ENCODE measurements around the gene KMO. TPM values are rescaled to one million over a fixed set of nuclear protein-coding genes. Genes with fewer than 3 reads are reported as not detected.
A peak's percentile ranks its signal among the peaks of the same experiment; 100 is the strongest.

Gene KMO
- total RNA-seq, 2 donors from 2014 or later, result not detected

DNA sequence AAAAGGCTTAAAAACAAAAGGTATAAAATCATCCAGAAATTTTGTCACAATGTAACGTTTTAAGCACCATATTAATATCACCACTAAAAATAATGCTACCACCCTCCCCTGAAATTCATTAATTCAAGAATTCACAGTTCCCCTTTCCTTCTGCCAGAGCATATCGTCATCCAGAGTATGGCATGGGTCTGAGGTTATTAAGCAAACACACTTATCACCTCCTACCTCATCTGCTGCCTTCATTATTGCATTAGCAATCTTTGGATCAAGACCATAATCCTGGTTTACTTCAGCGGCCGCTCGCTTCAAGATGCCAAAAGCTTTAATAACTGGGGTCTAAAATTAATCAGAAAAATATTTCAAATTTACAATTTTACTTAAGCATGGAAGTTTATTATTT lies 18.8 kb upstream of the KMO start:
- no peak overlapping the region for H3K4me3 ChIP-seq (ENCODE audit: low read length)
- peaks cover 8% of the 10 kb centered on the region for H3K4me1 ChIP-seq (ENCODE audit: control insufficient read depth, insufficient read depth, low read length)
- H3K27me3 ChIP-seq (ENCODE audit: control insufficient read depth, insufficient read depth, low read length, poor library complexity, severe bottlenecking), result no peaks in the 10 kb centered on the region
- peaks cover 10% of the 10 kb centered on the region for H3K4me1 Mint-ChIP-seq
- H3K36me3 Mint-ChIP-seq (ENCODE audit: low read depth), result peaks cover 30% of the 10 kb centered on the region
- H3K9me3 ChIP-seq (ENCODE audit: control insufficient read depth, low read length), result no peaks in the 10 kb centered on the region
- 80 to 92% methylated on average over 2 to 5 of the region's 5 CpGs for WGBS, 2 experiments (ENCODE audit: insufficient coverage in 1 of 2, insufficient read length in 1 of 2)
- no peak overlapping the region for H3K9ac ChIP-seq (ENCODE audit: extremely low read depth, low read length, poor library complexity, severe bottlenecking)
- no peaks in the 10 kb centered on the region for H3K9me3 Mint-ChIP-seq
- no peaks in the 10 kb centered on the region for H3K27me3 Mint-ChIP-seq (ENCODE audit: insufficient read depth)
- peaks cover 44% of the 10 kb centered on the region for H3K36me3 ChIP-seq (ENCODE audit: control insufficient read depth, insufficient read depth, low read length)
- no peak overlapping the region for H3K27ac Mint-ChIP-seq
- TF ChIP-seq, protein P1, sequence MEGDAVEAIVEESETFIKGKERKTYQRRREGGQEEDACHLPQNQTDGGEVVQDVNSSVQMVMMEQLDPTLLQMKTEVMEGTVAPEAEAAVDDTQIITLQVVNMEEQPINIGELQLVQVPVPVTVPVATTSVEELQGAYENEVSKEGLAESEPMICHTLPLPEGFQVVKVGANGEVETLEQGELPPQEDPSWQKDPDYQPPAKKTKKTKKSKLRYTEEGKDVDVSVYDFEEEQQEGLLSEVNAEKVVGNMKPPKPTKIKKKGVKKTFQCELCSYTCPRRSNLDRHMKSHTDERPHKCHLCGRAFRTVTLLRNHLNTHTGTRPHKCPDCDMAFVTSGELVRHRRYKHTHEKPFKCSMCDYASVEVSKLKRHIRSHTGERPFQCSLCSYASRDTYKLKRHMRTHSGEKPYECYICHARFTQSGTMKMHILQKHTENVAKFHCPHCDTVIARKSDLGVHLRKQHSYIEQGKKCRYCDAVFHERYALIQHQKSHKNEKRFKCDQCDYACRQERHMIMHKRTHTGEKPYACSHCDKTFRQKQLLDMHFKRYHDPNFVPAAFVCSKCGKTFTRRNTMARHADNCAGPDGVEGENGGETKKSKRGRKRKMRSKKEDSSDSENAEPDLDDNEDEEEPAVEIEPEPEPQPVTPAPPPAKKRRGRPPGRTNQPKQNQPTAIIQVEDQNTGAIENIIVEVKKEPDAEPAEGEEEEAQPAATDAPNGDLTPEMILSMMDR (conservative IDR thresholded peaks at IDR 0.05), result no peak
- H3K4me3 Mint-ChIP-seq, result no peak overlapping the region
- H3K27ac ChIP-seq (ENCODE audit: low read depth, low read length), result no peak overlapping the region
- no peak for DNase-seq

DNA sequence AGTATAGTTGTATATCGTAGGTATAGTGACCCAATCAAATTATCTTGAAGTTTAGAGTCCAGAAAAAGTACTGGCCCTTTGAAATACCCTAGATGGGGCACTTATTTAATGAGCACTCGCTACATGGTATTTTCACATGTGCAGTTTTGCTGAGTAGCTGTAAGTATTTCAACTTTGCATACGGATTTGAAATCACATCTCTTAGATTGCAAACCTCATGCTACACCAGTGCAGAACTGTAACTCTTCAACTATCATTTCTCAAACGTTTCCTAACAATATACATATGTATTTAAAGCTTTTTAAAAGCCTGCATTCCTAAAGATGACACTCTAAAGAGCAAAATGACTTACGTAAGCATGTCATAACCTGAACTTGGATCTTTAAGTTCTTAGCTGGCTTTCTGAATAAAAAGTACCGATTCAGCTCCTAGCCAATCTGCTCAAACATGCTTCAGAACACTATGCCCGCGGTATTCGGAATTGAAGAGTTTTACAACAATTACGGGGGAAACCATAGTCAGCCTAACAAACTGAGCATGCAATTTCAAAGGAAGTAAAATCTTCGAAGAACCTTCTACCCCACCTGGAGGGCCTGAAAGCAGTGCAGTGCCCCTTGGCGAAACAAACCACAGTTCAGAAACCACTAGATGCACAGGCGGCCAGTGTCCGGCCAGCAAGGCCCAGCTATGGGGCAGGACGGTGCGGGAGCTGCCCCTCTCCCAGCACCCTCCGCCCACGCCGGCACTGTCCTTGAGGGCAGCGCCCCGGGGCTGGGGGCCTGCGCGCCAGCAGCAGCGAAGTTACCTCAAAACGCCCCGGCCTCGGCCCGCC lies 13.5 kb upstream of the KMO start:
- H3K4me3 Mint-ChIP-seq, result no peak overlapping the region
- H3K27me3 Mint-ChIP-seq (ENCODE audit: insufficient read depth), result peaks cover 7% of the 10 kb centered on the region
- peaks cover 12% of the 10 kb centered on the region for H3K36me3 ChIP-seq (ENCODE audit: control insufficient read depth, insufficient read depth, low read length)
- 7 to 14% methylated on average over 12 to 28 of the region's 28 CpGs for WGBS, 2 experiments (ENCODE audit: insufficient coverage in 1 of 2, insufficient read length in 1 of 2)
- no peaks in the 10 kb centered on the region for H3K9me3 ChIP-seq (ENCODE audit: control insufficient read depth, low read length)
- no peak overlapping the region for H3K27ac ChIP-seq (ENCODE audit: low read depth, low read length)
- H3K4me1 ChIP-seq (ENCODE audit: control insufficient read depth, insufficient read depth, low read length), result peaks cover 5% of the 10 kb centered on the region
- TF ChIP-seq, protein P1 (conservative IDR thresholded peaks at IDR 0.05), result no peak
- H3K27me3 ChIP-seq (ENCODE audit: control insufficient read depth, insufficient read depth, low read length, poor library complexity, severe bottlenecking), result peaks cover 12% of the 10 kb centered on the region
- peaks cover 12% of the 10 kb centered on the region for H3K4me1 Mint-ChIP-seq
- DNase-seq, result no peak
- H3K4me3 ChIP-seq (ENCODE audit: low read length), result peak overlapping the region; percentile 96
- H3K9me3 Mint-ChIP-seq, result no peaks in the 10 kb centered on the region
- H3K9ac ChIP-seq (ENCODE audit: extremely low read depth, low read length, poor library complexity, severe bottlenecking), result peak overlapping the region; percentile 56
- H3K36me3 Mint-ChIP-seq (ENCODE audit: low read depth), result peaks cover 12% of the 10 kb centered on the region
- H3K27ac Mint-ChIP-seq, result peak overlapping the region; percentile 48

DNA sequence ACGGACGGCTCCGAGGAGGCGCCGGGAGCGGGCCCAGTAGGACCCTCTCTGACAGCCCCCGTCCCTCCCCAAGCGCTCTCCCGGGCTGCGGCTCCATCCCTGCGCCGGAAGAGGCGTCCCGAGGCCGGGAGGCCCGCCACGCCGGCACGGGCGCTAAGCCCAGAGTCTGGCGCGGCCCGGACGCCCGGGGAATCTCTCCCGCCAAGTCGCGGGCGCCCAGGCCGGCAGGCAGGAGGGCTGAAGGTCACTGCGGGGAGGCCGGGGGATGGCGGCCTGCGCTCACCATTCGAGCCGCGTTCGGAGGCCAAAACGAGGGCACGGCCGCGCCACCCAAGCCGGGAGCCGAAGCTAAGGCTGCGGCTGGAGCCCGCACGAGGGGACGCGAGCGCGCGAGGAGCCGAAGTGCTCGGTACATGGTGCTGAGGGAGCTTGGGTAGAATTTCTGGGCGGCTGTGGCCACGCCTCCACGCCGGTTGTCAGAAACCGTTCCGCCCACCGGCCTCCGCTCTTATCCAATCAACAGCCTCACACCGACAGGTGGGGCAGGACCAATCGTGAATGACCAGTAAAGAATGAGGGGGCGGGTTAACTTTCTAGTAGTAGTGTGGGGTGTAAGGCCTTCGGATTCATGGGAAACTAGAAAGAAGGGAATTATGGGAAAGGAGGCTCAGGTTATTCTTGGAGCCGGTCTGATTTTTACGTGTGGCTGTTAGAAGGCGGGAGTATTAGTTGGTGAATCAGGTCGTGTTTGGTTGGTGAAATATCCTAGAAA lies 12.7 kb upstream of the KMO start, which contains the start of gene FH:
Gene FH (minus strand): TSS at position 448 of the 772 bp plus-strand sequence. CDS start 33 bp downstream, at position 415.
- Histone ChIP-seq H3K4me1 (ENCODE audit: control insufficient read depth, insufficient read depth, low read length) (peaks cover 5% of the 10 kb centered on the region), H3K4me3 (ENCODE audit: low read length) (peak within 1 kb of the TSS; percentile 96), H3K9ac (ENCODE audit: extremely low read depth, low read length, poor library complexity, severe bottlenecking) (peak within 1 kb of the TSS; percentile 56), H3K9me3 (ENCODE audit: control insufficient read depth, low read length) (no peaks in the 10 kb centered on the region), H3K27me3 (ENCODE audit: control insufficient read depth, insufficient read depth, low read length, poor library complexity, severe bottlenecking) (peaks cover 13% of the 10 kb centered on the region), H3K27ac (ENCODE audit: low read depth, low read length) (peak within 1 kb of the TSS; percentile 57), H3K36me3 (ENCODE audit: control insufficient read depth, insufficient read depth, low read length) (peaks cover 12% of the 10 kb centered on the region)
- DNase-seq, result peak; percentile 97
- H3K9me3 Mint-ChIP-seq, result no peaks in the 10 kb centered on the region
- H3K4me3 Mint-ChIP-seq, result no peak within 1 kb of the TSS
- peaks cover 12% of the 10 kb centered on the region for H3K4me1 Mint-ChIP-seq
- 0% methylated on average over 47 to 69 of the region's 70 CpGs for WGBS, 2 experiments (ENCODE audit: insufficient coverage in 1 of 2, insufficient read length in 1 of 2)
- TF ChIP-seq, protein P1 (conservative IDR thresholded peaks at IDR 0.05), result no peak
- H3K27ac Mint-ChIP-seq, result peak within 1 kb of the TSS; percentile 48
- H3K27me3 Mint-ChIP-seq (ENCODE audit: insufficient read depth), result peaks cover 7% of the 10 kb centered on the region
- H3K36me3 Mint-ChIP-seq (ENCODE audit: low read depth), result peaks cover 12% of the 10 kb centered on the region

Data from endodermal cell (in vitro differentiated cells).